Neural progenitor cell (in vitro differentiated cells): ENCODE results near the gene DNAJC8. TPM values are rescaled to one million over a fixed set of nuclear protein-coding genes. Genes with fewer than 3 reads are reported as not detected.

Experiments
- DNase-seq: peaks from one replicate; pipeline ENCODE4 v3.0.0-alpha.2; 2016; ENCODE audit warnings: low spot score
- H2AFZ ChIP-seq: fragments of 200-600 bp; sonication (generic); replicated peaks from 2 replicates; pipeline ENCODE4 v1.6.1; 2016; ENCODE audit warnings: antibody characterized with exemption
- H3F3A ChIP-seq: fragments of 200-600 bp; sonication (generic); 2 replicates; pipeline ENCODE4 v1.6.1; 2016; ENCODE audit warnings: antibody characterized with exemption, low read depth
- H3K27ac ChIP-seq: fragments of 200-600 bp; sonication (generic); 2 replicates; pipeline ENCODE4 v1.5.1; 2016; ENCODE audit warnings: mild to moderate bottlenecking
- H3K27me3 ChIP-seq: fragments of 200-600 bp; sonication (generic); 2 replicates; pipeline ENCODE4 v1.6.1; 2016; ENCODE audit warnings: mild to moderate bottlenecking, moderate library complexity
- H3K36me3 ChIP-seq: fragments of 200-600 bp; sonication (generic); 2 replicates; pipeline ENCODE4 v1.5.1; 2016
- H3K4me1 ChIP-seq: fragments of 200-600 bp; sonication (generic); 2 replicates; pipeline ENCODE4 v1.6.1; 2016; ENCODE audit warnings: mixed run types
- H3K4me2 ChIP-seq: fragments of 200-600 bp; sonication (generic); 2 replicates; pipeline ENCODE4 v1.6.1; 2016
- H3K4me3 ChIP-seq: fragments of 200-600 bp; sonication (generic); 2 replicates; pipeline ENCODE4 v1.5.1; 2016
- H3K79me2 ChIP-seq: fragments of 200-600 bp; sonication (generic); 2 replicates; pipeline ENCODE4 v1.6.1; 2016; ENCODE audit warnings: low read depth
- H3K9ac ChIP-seq: fragments of 200-600 bp; sonication (generic); 2 replicates; pipeline ENCODE4 v1.6.1; 2016
- H3K9me3 ChIP-seq: fragments of 200-600 bp; sonication (generic); 2 replicates; pipeline ENCODE4 v1.5.1; 2016; ENCODE audit warnings: low read depth
- H4K20me1 ChIP-seq: fragments of 200-600 bp; sonication (generic); 2 replicates; pipeline ENCODE4 v1.6.1; 2016; ENCODE audit warnings: low read depth
- H3K27ac Mint-ChIP-seq: 3 replicates; pipeline ENCODE4 v1.8.0; 2021; ENCODE audit warnings: mixed read lengths
- H3K27me3 Mint-ChIP-seq: 2 replicates; pipeline ENCODE4 v1.8.0; 2022; ENCODE audit warnings: low read depth, mild to moderate bottlenecking, inconsistent platforms, moderate library complexity, mixed read lengths; ENCODE audit not compliant: insufficient read depth
- H3K36me3 Mint-ChIP-seq: 3 replicates; pipeline ENCODE4 v1.8.0; 2021; ENCODE audit warnings: mixed read lengths
- H3K4me1 Mint-ChIP-seq: 3 replicates; pipeline ENCODE4 v1.8.0; 2021; ENCODE audit warnings: mixed read lengths
- H3K4me3 Mint-ChIP-seq: 3 replicates; pipeline ENCODE4 v1.8.0; 2021; ENCODE audit warnings: mild to moderate bottlenecking, moderate library complexity, mixed read lengths
- H3K9me3 Mint-ChIP-seq: 3 replicates; pipeline ENCODE4 v1.8.0; 2020; ENCODE audit warnings: mixed read lengths
- CTCF ChIP-seq: fragments of 200-600 bp; sonication (generic); IDR thresholded peaks from 2 replicates; pipeline ENCODE4 v1.5.1; 2017; ENCODE audit warnings: antibody characterized with exemption, mild to moderate bottlenecking
- EZH2 ChIP-seq: fragments of 200-600 bp; sonication (generic); IDR thresholded peaks from 2 replicates; pipeline ENCODE4 v1.6.1; 2017; ENCODE audit warnings: antibody characterized with exemption, mild to moderate bottlenecking, moderate library complexity
- EZH2phosphoT487 ChIP-seq: fragments of 200-600 bp; sonication (generic); IDR thresholded peaks from 2 replicates; pipeline ENCODE4 v1.6.1; 2017; ENCODE audit warnings: antibody characterized with exemption
- total RNA-seq: library from RNA; depleted of rRNA; stranded (reverse); fragments of >200 nt; gene quantifications from 2 replicates; pipeline ENCODE4 v1.2.3, GENCODE V29; 2015; ENCODE audit warnings: low replicate concordance

DNAJC8 gene
- total RNA-seq, 1 donor from 2014 or later = 117 TPM

GRCh38 chr1:28173980-28174297, 58.9 kb downstream of the DNAJC8 start:
- Histone ChIP-seq H3K9me3 (no peaks in the 10 kb centered on the region), H3K4me3 (no peak overlapping the region), H3K4me2 (no peak overlapping the region), H3K4me1 (no peaks in the 10 kb centered on the region), H2AFZ (no peak overlapping the region), H3K27ac (no peak overlapping the region), H3K36me3 (no peaks in the 10 kb centered on the region), H3K27me3 (no peaks in the 10 kb centered on the region), H3K79me2 (no peaks in the 10 kb centered on the region), H4K20me1 (no peaks in the 10 kb centered on the region), H3F3A (no peaks in the 10 kb centered on the region), H3K9ac (no peak overlapping the region)
- DNase-seq = no peak
- Mint-ChIP-seq H3K9me3 (no peaks in the 10 kb centered on the region), H3K27me3 (no peaks in the 10 kb centered on the region), H3K36me3 (no peaks in the 10 kb centered on the region), H3K4me3 (no peak overlapping the region), H3K27ac (peak overlapping the region; percentile 47), H3K4me1 (peaks cover 27% of the 10 kb centered on the region)
- TF ChIP-seq EZH2 = no peak
- TF ChIP-seq CTCF = no peak
- no peak for TF ChIP-seq EZH2phosphoT487

GRCh38 chr1:28173151-28173979, 59.5 kb downstream of the DNAJC8 start:
- Mint-ChIP-seq H3K4me3 (no peak overlapping the region), H3K9me3 (no peaks in the 10 kb centered on the region), H3K4me1 (peaks cover 27% of the 10 kb centered on the region), H3K27me3 (no peaks in the 10 kb centered on the region), H3K27ac (peak overlapping the region; percentile 47), H3K36me3 (no peaks in the 10 kb centered on the region)
- no peaks in the 10 kb centered on the region for H3K79me2 ChIP-seq
- no peak overlapping the region for H3K4me3 ChIP-seq
- DNase-seq = no peak
- no peak overlapping the region for H3K9ac ChIP-seq
- no peaks in the 10 kb centered on the region for H3K9me3 ChIP-seq
- no peaks in the 10 kb centered on the region for H3K4me1 ChIP-seq
- no peak overlapping the region for H2AFZ ChIP-seq
- H3K27ac ChIP-seq = no peak overlapping the region
- no peaks in the 10 kb centered on the region for H3K36me3 ChIP-seq
- H3K27me3 ChIP-seq = no peaks in the 10 kb centered on the region
- TF ChIP-seq CTCF = no peak
- no peak for TF ChIP-seq EZH2
- TF ChIP-seq EZH2phosphoT487 = no peak
- no peak overlapping the region for H3K4me2 ChIP-seq
- no peaks in the 10 kb centered on the region for H3F3A ChIP-seq
- H4K20me1 ChIP-seq = no peaks in the 10 kb centered on the region

- H3K27me3 Mint-ChIP-seq = no peaks in the 10 kb centered on the region
- Histone ChIP-seq H3K27me3 (no peaks in the 10 kb centered on the region), H3K27ac (no peak overlapping the region), H3K4me2 (no peak overlapping the region), H3K4me3 (no peak overlapping the region), H3K9ac (no peak overlapping the region), H3K4me1 (no peaks in the 10 kb centered on the region), H3K79me2 (no peaks in the 10 kb centered on the region), H3F3A (no peaks in the 10 kb centered on the region), H2AFZ (no peak overlapping the region), H3K36me3 (no peaks in the 10 kb centered on the region), H3K9me3 (no peaks in the 10 kb centered on the region), H4K20me1 (no peaks in the 10 kb centered on the region)
- H3K27ac Mint-ChIP-seq = no peak overlapping the region
- no peaks in the 10 kb centered on the region for H3K9me3 Mint-ChIP-seq
- TF ChIP-seq EZH2 (no peak), EZH2phosphoT487 (no peak), CTCF (no peak)
- no peaks in the 10 kb centered on the region for H3K36me3 Mint-ChIP-seq
- H3K4me1 Mint-ChIP-seq = peaks cover 27% of the 10 kb centered on the region
- no peak overlapping the region for H3K4me3 Mint-ChIP-seq
- DNase-seq = no peak
Observed at GRCh38 chr1:28172713-28173150, 60.1 kb downstream of the DNAJC8 start.
